Stimulated activated CD4-positive, alpha-beta T cell treated with anti-CD3 and anti-CD28 coated beads, Interleukin-4, amount 100 ng/mL, for 24 hours (primary cell): ENCODE measurements around the gene ELAVL2.
"Not testable (repeated sequence)": the region's sequence is repeated elsewhere in the genome, so short reads cannot be mapped to it uniquely, and the experiment has no call there.

Experiments
- DNase-seq: peaks from one replicate; pipeline ENCODE4 v3.0.0-alpha.2; 2020

The ELAVL2 gene

GRCh38 chr9:23769307-23769935 is 56.6 kb downstream of the ELAVL2 start:
- no peak for DNase-seq

- DNase-seq, result no peak
Measured at GRCh38 chr9:23768861-23769260, 57.2 kb downstream of the ELAVL2 start.

- no peak for DNase-seq
Measured at GRCh38 chr9:23766613-23767012, 59.4 kb downstream of the ELAVL2 start.

- DNase-seq, result no peak
Measured at GRCh38 chr9:23765561-23765960, 60.5 kb downstream of the ELAVL2 start.

GRCh38 chr9:23764219-23764618 is 61.8 kb downstream of the ELAVL2 start:
- DNase-seq, result no peak

- DNase-seq, result no peak
Measured at GRCh38 chr9:23754551-23754950, 71.5 kb downstream of the ELAVL2 start.

GRCh38 chr9:23752859-23753258 is 73.2 kb downstream of the ELAVL2 start:
- no peak for DNase-seq

GRCh38 chr9:23751633-23752032 is 74.4 kb downstream of the ELAVL2 start:
- DNase-seq, result no peak

GRCh38 chr9:23750808-23751207 is 75.2 kb downstream of the ELAVL2 start:
- DNase-seq, result no peak

GRCh38 chr9:23747088-23748075 is 78.7 kb downstream of the ELAVL2 start:
- DNase-seq, result no peak

- DNase-seq, result no peak
Measured at GRCh38 chr9:23746317-23746716, 79.7 kb downstream of the ELAVL2 start.

GRCh38 chr9:23743036-23743435 is 83.0 kb downstream of the ELAVL2 start:
- no peak for DNase-seq

- DNase-seq, result no peak
Measured at GRCh38 chr9:23741351-23741750, 84.7 kb downstream of the ELAVL2 start.

GRCh38 chr9:23740531-23740930 is 85.5 kb downstream of the ELAVL2 start:
- no peak for DNase-seq

- DNase-seq, result no peak
Measured at GRCh38 chr9:23739753-23740152, 86.3 kb downstream of the ELAVL2 start.

GRCh38 chr9:23736293-23736692 is 89.7 kb downstream of the ELAVL2 start:
- DNase-seq, result no peak

GRCh38 chr9:23733495-23734078 is 92.5 kb downstream of the ELAVL2 start:
- no peak for DNase-seq

- no peak for DNase-seq
Measured at GRCh38 chr9:23731353-23731752, 94.7 kb downstream of the ELAVL2 start.

GRCh38 chr9:23730364-23730763 is 95.7 kb downstream of the ELAVL2 start:
- DNase-seq, result no peak

- no peak for DNase-seq
Measured at GRCh38 chr9:23728736-23729135, 97.3 kb downstream of the ELAVL2 start.

GRCh38 chr9:23725279-23725946 is 100.6 kb downstream of the ELAVL2 start:
- no peak for DNase-seq

- no peak for DNase-seq
Measured at GRCh38 chr9:23723672-23724071, 102.4 kb downstream of the ELAVL2 start.

GRCh38 chr9:23723048-23723447 is 103.0 kb downstream of the ELAVL2 start:
- not testable (repeated sequence) for DNase-seq
